Stimulated activated CD8-positive, alpha-beta memory T cell treated with anti-CD3 and anti-CD28 coated beads, Interleukin-15, amount 100 ng/mL, for 1 hour (primary cell): ENCODE results near the gene COL15A1.
"Not testable (repeated sequence)": the region's sequence is repeated elsewhere in the genome, so short reads cannot be mapped to it uniquely, and the experiment has no call there.

Experiments
- DNase-seq: peaks from one replicate; pipeline ENCODE4 v3.0.0-alpha.2; 2020; ENCODE audit warnings: low read depth

Gene COL15A1

GRCh38 chr9:98943682-98944056, at the start of gene COL15A1:
COL15A1 (plus strand) TSS chr9:98943907; CDS start chr9:98944062, 155 bp downstream.
- no peak for DNase-seq

- DNase-seq, result no peak
Observed at GRCh38 chr9:98894171-98894570, 49.5 kb upstream of the COL15A1 start.

DNA sequence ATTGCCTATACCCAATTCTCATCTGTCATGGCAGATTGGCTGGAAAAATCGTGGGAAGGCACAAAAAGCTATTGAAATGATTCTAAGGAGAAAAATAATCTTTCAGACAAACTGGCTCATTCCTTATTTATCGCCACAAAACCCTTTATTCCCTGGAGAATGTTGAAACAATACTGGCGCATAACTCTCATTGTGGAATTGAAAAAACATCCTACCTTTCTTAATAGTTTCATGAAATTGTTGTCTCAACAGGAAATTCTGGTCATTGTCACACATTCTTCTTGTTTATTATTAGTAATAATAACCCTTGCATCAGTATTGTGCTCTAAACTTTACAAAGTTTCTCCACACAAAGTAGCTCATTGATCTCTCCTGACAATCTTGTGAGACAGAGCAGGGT, 48.9 kb upstream of the COL15A1 start:
- DNase-seq, result no peak

DNA sequence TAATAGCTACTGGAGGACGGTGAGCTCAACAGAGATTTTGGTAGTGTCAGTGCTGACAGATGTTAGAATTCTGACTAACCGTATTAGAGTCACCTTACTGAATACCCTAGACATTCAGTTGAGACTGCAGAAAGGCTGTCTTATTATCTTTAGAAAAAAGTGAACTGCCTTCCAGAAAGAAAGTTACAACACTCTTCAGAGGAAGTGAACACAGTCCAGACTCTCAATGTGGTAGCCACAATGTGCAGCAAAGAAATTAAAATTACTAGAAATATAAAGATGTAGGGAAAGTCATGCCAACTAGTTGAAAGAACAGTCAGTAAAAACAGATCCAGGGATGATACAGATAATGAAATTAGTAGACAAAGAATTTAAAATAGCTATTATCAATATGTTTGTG, 47.1 kb upstream of the COL15A1 start:
- no peak for DNase-seq

DNA sequence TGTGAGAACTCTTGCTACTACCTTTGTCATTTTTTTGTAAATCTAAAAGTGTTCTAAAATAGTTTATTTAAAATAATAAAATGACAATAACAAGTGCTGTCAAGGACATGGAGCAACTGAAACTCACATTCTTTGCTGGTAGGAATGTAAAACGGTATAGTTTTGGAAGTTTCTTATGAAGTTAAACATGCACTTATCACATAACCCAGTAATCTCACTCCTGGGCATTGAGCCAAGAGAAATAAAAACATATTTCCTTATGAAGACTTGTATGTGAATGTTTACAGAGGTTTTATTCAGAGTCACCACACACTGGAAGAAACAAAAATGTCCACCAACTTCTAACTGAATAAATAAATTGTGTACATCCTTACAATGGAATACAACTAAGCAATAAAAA, 46.0 kb upstream of the COL15A1 start:
- no peak for DNase-seq

DNA sequence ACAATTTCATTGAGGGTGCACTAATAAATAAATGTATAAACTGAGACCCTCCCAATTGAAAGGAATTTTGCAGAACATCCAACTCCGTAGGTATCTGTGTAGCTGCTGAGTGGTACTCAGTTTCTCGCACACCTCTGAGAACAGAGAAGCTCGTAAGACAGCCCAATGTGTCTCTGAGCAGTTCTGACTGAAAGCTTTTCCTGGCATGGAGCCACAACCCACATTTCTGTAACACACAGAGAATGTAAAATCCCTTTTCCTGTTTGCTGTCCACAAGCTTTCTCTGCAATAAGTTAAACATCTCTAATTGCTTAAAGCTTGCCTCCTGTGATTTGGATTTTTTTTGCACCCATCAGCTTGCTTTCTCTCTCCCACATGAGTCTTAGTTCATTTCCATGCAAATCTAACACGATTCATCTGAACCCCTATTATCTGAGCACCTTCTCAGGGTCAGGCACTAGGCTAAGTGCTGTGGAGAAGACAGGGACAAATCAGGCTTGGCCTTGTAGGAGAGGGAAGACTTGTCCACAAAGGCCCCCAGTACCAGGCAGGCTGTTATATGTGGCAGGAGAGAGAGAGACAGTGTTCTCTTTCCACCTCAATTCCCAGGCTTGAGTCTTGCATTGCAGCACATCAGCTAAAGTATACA, 44.2 kb upstream of the COL15A1 start:
- DNase-seq, result no peak

DNA sequence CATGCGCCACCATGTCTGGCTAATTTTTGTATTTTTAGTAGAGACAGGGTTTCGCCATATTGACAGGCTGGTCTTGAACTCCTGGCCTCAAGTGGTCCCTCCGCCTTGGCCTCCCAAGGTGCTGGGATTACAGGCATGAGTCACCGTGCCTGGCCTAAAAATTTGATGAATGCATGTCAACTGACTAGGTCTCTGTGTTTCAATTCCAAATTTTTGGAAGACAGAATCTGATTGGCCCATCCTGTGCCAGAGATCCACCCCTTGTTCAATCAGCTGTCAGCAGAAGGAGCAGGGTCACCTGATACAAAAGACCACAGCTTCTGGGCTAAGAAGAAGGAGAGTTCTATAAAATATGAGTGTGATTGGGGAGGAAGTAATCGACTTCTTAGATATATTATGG, 43.5 kb upstream of the COL15A1 start:
- DNase-seq, result no peak

- no peak for DNase-seq
Observed at GRCh38 chr9:98900725-98901124, 43.0 kb upstream of the COL15A1 start.

- not testable (repeated sequence) for DNase-seq
Observed at GRCh38 chr9:98901843-98902242, 41.9 kb upstream of the COL15A1 start.

GRCh38 chr9:98902516-98902915, 41.2 kb upstream of the COL15A1 start:
- DNase-seq, result no peak

GRCh38 chr9:98902925-98903324, 40.8 kb upstream of the COL15A1 start:
- DNase-seq, result no peak

DNA sequence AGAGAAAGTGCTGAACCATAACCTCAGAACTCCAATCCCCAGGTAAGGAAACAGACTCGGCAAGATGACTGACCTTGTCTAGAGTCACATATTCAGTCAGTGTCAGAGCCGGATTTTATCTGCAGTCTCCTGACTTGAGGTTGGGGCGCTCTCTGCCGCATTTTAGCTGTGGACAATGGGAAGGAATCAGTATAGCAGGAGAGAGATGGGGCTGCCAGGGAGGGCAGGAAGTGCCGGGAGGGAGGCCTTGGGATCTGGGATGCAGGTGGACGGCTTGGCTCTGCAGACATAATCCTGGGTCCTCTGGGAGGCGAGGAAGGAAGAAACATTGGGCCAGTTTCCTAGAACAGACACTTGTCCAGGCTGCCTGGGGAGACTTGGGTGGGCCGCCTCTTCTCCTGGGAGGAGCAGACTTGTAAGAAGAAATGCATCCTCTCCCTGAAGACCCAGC, 39.7 kb upstream of the COL15A1 start:
- DNase-seq, result no peak

- DNase-seq, result no peak
Observed at GRCh38 chr9:98905015-98905414, 38.7 kb upstream of the COL15A1 start.

- no peak for DNase-seq
Observed at GRCh38 chr9:98906273-98907040, 37.2 kb upstream of the COL15A1 start.

DNA sequence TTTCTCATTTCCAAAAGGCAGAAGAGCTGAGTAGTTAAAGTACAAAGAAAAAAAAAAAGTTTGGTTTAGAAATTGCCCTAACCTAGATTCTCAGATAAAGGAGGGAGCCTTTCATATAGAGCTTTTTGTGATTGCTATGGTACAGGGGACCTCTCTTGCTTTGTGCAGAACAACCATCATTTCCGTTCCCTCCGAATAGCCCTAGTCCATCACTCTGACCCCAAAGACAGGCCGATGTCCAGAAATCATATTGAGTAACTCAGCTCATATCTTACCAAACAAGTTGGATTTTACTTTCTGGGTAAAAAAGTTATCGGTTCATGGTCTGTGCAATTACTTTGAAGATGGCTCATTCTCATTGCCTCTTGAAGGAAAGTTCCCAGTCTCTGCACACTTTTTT, 36.7 kb upstream of the COL15A1 start:
- no peak for DNase-seq

DNA sequence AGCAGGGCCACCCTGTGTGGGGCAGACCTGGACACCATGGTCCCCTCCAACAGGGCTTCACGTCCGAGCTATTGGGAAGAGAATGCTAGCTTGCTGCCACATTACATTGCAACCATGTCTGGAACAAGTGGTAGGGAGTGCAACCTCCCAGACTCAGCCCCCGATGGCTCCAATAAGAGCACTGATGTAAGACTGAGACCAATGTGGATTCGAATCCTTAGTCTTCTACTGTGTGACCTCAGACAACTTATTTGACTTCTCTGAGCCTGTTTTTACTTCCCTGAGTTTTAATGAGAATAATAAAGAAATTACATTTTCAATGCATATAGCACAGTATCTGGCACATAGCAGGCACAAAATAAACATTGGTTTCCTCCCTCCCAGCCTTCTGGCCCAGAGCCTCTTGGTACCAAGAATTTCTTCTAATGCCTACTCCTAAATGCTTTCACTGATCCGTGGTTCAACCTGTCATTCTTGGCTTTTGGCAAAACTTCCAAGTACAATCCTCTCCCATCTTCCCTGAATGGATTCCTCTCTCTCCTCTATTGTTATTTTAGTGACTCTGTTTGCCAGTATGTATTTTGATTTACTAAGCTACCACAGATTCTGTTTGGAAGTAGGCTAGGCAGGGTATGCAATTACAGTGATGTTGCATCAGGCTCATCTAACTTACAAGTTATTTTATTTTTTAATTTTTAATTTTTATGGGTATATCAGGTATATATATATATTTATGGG, 34.6 kb upstream of the COL15A1 start:
- DNase-seq, result no peak

- no peak for DNase-seq
Observed at GRCh38 chr9:98909935-98910334, 33.8 kb upstream of the COL15A1 start.

- no peak for DNase-seq
Observed at GRCh38 chr9:98911042-98911441, 32.7 kb upstream of the COL15A1 start.

- DNase-seq, result not testable (repeated sequence)
Observed at GRCh38 chr9:98911738-98912137, 32.0 kb upstream of the COL15A1 start.

DNA sequence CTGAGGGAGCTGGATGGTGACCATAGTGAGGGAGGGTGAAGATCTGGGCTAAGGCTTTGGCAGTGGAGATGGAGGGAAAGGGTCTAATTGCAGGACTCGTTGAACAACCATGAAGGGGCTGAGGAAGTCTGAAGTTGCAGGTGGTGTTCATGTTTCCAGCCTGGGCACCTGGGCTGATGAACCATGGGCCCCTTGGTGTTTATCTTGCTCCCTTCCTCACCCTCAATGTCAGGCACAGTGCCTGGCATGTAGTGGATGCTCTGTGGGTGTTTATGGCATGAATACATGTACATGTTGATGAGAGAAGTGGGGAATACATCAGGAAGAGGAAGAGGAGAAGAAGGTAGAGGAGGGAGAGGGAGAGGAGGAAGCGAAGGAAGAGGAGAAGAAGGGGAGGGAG, 31.3 kb upstream of the COL15A1 start:
- no peak for DNase-seq

- no peak for DNase-seq
Observed at GRCh38 chr9:98913044-98913443, 30.7 kb upstream of the COL15A1 start.

DNA sequence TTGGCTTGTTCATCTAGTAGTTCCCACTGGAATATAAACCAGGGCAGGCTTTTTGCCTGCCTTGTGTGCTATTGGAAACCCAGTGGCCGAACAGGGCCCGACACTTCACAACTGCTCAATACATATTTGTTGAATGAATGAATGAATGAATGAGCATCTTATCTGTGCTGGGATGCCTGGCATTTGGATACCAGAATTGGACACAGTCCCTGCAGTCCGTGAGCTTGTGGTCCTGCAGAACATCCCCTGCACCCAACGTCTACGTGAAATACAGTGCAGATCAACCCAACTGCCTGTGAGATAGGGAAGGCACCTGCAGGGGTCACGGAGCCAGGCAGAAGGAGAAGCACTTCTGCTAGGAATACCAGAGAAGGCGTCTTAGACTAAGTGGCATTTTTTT, 30.0 kb upstream of the COL15A1 start:
- no peak for DNase-seq

- DNase-seq, result no peak
Observed at GRCh38 chr9:98915599-98915998, 28.1 kb upstream of the COL15A1 start.
